Activated CD4-positive, alpha-beta T cell treated with anti-CD3 and anti-CD28 coated beads, Interleukin-2, amount 50 U/mL, for 1 hour (primary cell): ENCODE data around the gene DNAH12.
"Not testable (repeated sequence)": the region's sequence is repeated elsewhere in the genome, so short reads cannot be mapped to it uniquely, and the experiment has no call there.

ENCODE experiments used
- DNase-seq: peaks from one replicate; pipeline ENCODE4 v3.0.0-alpha.2; 2020

DNAH12 gene

GRCh38 chr3:57309769-57310360 is 234.3 kb downstream of the DNAH12 start:
- no peak for DNase-seq

DNA sequence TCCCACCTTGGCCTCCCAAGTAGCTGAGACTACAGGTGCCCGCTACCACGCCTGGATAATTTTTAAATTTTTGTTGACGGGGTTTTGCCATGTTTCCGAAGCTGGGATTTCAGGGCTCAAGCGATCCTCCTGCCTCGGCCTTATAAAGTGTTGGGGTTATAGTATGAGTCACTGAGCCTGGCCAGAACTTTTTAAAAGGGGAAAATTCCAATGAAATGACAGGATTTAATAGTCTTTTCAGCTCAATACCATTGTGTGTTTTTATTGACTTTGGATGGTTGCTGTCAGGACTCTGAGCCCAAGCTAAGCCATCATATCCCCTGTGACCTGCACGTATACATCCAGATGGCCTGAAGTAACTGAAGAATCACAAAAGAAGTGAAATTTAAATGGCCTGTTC is 240.6 kb downstream of the DNAH12 start:
- DNase-seq = not testable (repeated sequence)

DNA sequence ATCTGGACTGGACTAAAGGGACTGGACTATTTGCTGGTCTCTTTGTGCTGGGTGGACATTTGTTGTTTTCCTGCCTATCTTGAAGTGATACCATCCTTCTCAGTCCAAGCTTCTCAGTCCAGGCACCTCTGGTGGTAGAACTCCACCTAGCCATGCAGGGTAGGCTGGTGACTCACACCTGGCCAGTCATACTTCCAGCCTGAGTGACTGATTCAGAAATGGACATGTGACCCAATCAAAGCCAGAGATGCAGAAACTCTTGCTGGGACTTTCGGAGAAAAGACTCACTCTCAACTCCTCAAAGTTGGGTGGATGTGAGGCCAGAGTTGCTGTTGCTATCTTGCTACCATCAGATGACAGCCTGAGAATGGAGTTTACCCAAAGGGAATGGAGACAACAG is 246.1 kb downstream of the DNAH12 start:
- DNase-seq = no peak

DNA sequence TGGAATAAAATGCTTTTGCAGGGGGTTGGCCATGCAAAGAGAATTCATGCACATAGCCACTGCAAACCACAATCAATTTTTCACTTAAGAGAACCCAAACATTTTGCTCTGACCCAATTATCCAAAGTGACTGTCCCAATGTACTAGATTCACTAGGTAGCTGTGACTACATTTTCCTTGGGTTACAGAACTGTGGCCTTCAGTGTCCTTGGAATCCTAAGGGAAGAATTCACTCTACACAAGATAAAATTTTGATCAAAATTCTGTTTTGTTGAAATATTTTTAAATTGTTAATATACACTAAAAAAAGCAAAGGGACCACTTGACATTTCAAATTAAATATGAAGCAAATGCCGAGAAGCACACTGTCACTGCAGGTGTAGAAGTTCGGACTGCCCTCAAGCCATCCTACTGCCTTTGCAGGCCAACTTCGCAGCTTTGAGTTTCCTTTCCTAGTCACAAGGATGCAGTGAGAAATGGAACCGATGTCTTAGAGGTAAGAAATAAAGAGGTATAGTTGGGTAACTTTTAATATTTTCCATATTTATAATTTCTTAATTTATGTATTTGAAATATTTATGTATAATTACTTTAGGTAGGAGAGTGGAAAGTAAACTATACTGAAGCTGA is 251.1 kb downstream of the DNAH12 start:
- no peak for DNase-seq

GRCh38 chr3:57292159-57292896 is 251.8 kb downstream of the DNAH12 start, which contains the start of gene ASB14:
TSS of gene ASB14 (minus strand) at chr3:57292685. CDS start at chr3:57292033, 652 bp downstream.
- DNase-seq = no peak

GRCh38 chr3:57288403-57288802 is 255.7 kb downstream of the DNAH12 start:
- DNase-seq = no peak

DNA sequence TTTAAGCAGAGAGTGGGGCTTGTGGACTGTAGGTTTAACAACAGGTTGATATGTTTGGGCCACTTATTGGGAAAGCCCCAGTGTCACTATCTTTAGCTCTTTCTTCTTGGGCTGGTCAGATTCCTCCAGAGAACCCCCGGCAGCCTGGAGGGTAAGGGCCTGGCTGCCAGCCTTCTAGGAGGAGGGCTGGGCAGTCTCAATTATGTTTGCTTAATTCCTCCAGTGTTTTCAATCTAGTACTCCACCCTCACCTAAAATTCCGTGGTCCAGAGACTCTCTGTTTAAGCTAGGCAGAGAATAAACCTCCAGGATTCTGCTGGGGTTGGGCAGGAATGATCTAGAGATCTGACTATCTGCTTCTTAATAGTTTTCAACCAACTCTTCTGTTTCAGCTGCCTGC is 256.9 kb downstream of the DNAH12 start:
- DNase-seq = no peak

- no peak for DNase-seq
Measured at GRCh38 chr3:57283334-57283733, 260.8 kb downstream of the DNAH12 start.

DNA sequence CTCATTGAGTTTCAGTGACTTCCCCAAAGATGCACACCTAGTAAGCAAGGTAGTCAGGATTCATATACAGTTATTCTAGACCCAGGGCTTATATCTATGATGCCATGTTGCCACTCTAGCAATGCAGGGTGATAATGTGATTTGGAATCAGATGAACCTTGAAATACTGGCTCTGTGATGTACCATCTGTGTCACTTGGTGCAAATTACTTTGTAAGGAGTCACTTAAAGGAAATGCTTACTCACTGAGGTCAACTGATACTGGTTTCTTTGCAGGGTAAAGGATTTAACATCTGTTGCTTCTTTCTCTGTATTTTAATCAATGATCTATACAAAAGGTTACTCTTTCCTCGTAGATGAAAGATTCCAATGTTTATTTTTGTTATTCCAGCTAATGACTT is 262.4 kb downstream of the DNAH12 start:
- DNase-seq = no peak

GRCh38 chr3:57279685-57280084 is 264.5 kb downstream of the DNAH12 start:
- DNase-seq = no peak

- DNase-seq = no peak
Measured at GRCh38 chr3:57278237-57278636, 265.9 kb downstream of the DNAH12 start.

- no peak for DNase-seq
Measured at GRCh38 chr3:57275393-57275792, 268.8 kb downstream of the DNAH12 start.

DNA sequence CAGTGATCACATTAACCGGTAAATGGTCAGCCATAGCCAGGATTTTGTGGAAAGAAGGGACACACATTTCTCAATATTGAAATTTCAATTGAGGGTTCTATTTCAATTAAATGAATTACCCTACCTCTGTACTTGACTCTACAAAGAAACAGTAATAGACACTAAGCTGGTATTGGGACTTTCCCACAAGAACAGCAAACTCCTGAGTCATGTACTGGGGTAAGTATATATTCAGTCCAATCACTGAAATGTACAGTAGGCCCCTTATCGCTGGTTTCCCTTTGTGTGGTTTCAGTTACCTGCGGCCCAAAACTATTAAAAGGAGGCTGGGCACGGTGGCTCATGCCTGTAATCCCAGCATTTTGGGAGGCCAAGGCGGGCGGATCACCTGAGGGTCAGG is 269.3 kb downstream of the DNAH12 start:
- DNase-seq = no peak

DNA sequence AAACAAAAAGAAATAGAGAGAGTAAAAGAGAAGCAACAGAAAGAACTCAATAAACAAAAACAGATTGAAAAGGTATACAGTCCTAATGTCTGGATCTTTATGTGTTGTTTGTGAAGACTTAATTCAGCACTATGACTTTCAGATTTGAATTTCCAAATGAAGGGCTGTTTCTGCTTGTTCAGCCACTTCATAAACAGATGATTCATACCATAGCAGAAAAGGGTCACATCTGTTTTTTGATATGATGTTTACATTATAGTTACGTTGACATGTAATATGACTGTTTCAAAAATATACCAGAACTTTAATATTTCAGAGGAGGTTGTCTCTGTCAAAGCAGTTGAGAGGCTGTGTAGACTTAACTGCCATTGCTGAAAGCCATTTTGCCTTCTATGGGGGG is 275.7 kb downstream of the DNAH12 start:
- no peak for DNase-seq

- DNase-seq = no peak
Measured at GRCh38 chr3:57261929-57262328, 282.2 kb downstream of the DNAH12 start.

DNA sequence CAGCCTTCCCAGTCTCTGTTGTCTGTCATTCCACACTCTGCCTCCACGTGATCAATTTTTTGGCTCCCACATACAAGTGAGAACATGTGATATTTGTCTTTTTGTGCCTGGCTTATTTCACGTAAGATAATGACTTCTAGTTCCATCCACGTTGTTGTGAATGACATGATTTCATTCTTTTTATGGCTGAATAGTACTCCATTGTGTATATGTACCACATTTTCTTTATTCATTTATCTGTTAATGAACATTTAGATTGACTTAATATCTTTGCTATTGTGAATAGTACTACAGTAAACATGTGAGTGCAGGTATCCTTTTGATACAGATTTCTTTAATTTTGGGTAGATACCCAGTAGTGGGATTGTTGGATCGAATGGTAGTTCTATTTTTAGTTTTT is 283.0 kb downstream of the DNAH12 start:
- DNase-seq = no peak

DNA sequence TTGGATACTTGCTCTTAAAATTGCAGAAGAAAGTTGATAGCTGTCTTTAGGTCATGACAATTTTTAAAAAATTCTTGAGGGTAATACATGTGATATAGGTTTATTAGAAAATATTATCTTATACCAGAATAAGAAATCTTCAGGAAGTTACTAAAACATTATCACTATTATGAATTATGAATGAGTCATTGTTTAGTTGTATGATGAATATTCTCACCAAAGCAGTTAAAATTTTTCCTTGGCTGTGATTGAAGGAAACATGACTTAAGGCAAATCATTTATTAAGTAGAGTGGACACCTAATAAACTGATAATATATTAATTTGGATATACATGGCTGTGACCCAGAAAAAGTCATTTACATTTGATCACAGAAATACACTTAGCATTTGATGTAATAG is 286.5 kb downstream of the DNAH12 start:
- DNase-seq = no peak

- no peak for DNase-seq
Measured at GRCh38 chr3:57256844-57257243, 287.3 kb downstream of the DNAH12 start.

DNA sequence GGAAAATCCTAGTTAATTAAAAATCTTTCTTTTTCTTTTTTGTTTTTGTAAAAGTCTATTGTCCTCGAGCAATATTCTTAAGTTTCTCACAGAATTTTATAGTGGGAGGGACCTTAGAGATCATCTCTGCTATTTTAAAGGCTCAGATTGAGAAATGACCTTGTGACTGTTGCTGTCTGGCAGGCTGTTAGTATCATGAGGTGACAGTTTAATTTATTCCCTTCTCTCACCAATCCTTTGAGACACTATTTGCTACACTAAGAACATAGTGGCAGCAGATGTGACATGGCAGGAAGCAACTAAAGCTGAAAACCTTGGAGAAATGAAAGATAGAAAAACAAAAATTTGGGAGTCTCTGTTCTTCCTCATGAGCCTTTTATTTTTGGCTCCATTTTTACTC is 291.7 kb downstream of the DNAH12 start:
- no peak for DNase-seq

- DNase-seq = no peak
Measured at GRCh38 chr3:57244946-57245345, 299.2 kb downstream of the DNAH12 start.
